ENCODE measurements around the gene DENND2C. TPM values are rescaled to one million over a fixed set of nuclear protein-coding genes. Genes with fewer than 3 reads are reported as not detected.

DENND2C gene
- total and polyA plus RNA-seq, 2 of the 13 experiments (the other 11 are each of a cell fraction or from before 2014, with no cell fraction given), result 0.08 to 0.33 TPM

DNA sequence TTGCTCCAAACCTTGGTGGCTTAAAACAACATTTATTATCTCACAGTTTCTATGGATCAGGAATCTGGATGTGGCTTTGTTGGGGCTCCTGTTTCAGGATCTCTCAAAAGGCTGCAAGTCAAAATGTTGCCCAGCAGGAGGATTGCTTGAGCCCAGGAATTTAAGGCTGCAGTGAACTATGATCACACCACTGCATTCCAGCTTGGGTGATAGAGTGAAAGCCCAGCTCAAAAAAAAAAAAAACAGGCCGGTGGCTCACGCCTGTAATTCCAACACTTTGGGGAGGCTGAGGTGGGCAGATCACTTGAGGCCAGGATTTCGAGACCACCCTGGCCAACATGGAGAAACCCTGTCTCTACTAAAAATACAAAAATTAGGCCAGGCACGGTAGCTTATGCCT lies 118.4 kb downstream of the DENND2C start:
- Histone ChIP-seq H3K4me2 (ENCODE audit: low read depth, low read length) (peak overlapping the region; percentile 36), H3K27me3 (ENCODE audit: control insufficient read depth in 1 of 2, insufficient read depth in 2 of 2, low read length in 2 of 2) (no peaks in the 10 kb centered on the region), H3K4me1 (ENCODE audit: insufficient read depth, low read length) (peaks cover 34% of the 10 kb centered on the region), H3K27ac (ENCODE audit: extremely low read length, insufficient read depth, low read length) (no peak overlapping the region), H3K4me3 (replicated peaks in 1 of 3; ENCODE audit: insufficient read depth in 1 of 3, low read depth in 2 of 3, low read length in 3 of 3) (no peak overlapping the region), H3K9ac (ENCODE audit: insufficient read depth, low read depth, low read length) (no peak overlapping the region), H3K9me3 (ENCODE audit: low read length) (no peaks in the 10 kb centered on the region), H3K79me2 (ENCODE audit: insufficient read depth, low read length) (no peaks in the 10 kb centered on the region), H3K36me3 (replicated peaks in 1 of 2; ENCODE audit: control insufficient read depth in 1 of 2, insufficient read depth in 2 of 2, low read length in 2 of 2) (no peaks in the 10 kb centered on the region), H2AFZ (ENCODE audit: low read length) (no peak overlapping the region), H4K20me1 (ENCODE audit: insufficient read depth, low read length) (no peaks in the 10 kb centered on the region)
- ChIA-PET CTCF (ENCODE audit: low intra/inter-chr PET ratio, low total read pairs) (no interaction called here), POLR2A (no interaction called here)
- in situ Hi-C loops (cut with HindIII; ENCODE audit: extremely low pct_ligation_motif_present, low pct_unique_long_range_greater_than_20kb), result no loop called here
- intact Hi-C loops (cut with micrococcal nuclease; ENCODE audit: unreplicated experiment), result no loop called here
- FAIRE-seq (no peak), DNase-seq (ENCODE audit: low spot score) (peak; percentile 75), ATAC-seq (peak; percentile 91)
- no TSS peak for BruUV-seq (replicated peaks)
- 6% methylated on average over 4 of the region's 4 CpGs for WGBS (ENCODE audit: low lambda C conversion rate)
- TF ChIP-seq ZNF407 (CRISPR knock-in tag; IDR thresholded peaks at IDR 0.05; ENCODE audit: not compliant biosample characterization) (no peak), ZNF441 (CRISPR knock-in tag; IDR thresholded peaks at IDR 0.05; ENCODE audit: borderline replicate concordance) (no peak), KDM4B (CRISPR knock-in tag; IDR thresholded peaks at IDR 0.05) (no peak), ZNF274 (CRISPR knock-in tag; IDR thresholded peaks at IDR 0.05) (no peak), PHF20 (CRISPR knock-in tag; IDR thresholded peaks at IDR 0.05) (no peak), YY1 (IDR thresholded peaks at IDR 0.05; ENCODE audit: insufficient read depth, insufficient replicate concordance, low read depth, low read length) (no peak), MIER3 (CRISPR knock-in tag; IDR thresholded peaks at IDR 0.05; ENCODE audit: borderline replicate concordance) (no peak), SPEN (CRISPR knock-in tag; IDR thresholded peaks at IDR 0.05; ENCODE audit: low read depth) (no peak), ZNF530 (CRISPR knock-in tag; IDR thresholded peaks at IDR 0.05; ENCODE audit: low read depth) (no peak), HIVEP1 (CRISPR knock-in tag; IDR thresholded peaks at IDR 0.05) (no peak)
- TF ChIP-seq, protein P1, sequence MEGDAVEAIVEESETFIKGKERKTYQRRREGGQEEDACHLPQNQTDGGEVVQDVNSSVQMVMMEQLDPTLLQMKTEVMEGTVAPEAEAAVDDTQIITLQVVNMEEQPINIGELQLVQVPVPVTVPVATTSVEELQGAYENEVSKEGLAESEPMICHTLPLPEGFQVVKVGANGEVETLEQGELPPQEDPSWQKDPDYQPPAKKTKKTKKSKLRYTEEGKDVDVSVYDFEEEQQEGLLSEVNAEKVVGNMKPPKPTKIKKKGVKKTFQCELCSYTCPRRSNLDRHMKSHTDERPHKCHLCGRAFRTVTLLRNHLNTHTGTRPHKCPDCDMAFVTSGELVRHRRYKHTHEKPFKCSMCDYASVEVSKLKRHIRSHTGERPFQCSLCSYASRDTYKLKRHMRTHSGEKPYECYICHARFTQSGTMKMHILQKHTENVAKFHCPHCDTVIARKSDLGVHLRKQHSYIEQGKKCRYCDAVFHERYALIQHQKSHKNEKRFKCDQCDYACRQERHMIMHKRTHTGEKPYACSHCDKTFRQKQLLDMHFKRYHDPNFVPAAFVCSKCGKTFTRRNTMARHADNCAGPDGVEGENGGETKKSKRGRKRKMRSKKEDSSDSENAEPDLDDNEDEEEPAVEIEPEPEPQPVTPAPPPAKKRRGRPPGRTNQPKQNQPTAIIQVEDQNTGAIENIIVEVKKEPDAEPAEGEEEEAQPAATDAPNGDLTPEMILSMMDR (CRISPR knock-in tag; IDR thresholded peaks at IDR 0.05), result peak; percentile 32
